ENCODE data around the gene KRTAP4-7.
"Not testable (repeated sequence)": the region's sequence is repeated elsewhere in the genome, so short reads cannot be mapped to it uniquely, and the experiment has no call there.

Gene KRTAP4-7

DNA sequence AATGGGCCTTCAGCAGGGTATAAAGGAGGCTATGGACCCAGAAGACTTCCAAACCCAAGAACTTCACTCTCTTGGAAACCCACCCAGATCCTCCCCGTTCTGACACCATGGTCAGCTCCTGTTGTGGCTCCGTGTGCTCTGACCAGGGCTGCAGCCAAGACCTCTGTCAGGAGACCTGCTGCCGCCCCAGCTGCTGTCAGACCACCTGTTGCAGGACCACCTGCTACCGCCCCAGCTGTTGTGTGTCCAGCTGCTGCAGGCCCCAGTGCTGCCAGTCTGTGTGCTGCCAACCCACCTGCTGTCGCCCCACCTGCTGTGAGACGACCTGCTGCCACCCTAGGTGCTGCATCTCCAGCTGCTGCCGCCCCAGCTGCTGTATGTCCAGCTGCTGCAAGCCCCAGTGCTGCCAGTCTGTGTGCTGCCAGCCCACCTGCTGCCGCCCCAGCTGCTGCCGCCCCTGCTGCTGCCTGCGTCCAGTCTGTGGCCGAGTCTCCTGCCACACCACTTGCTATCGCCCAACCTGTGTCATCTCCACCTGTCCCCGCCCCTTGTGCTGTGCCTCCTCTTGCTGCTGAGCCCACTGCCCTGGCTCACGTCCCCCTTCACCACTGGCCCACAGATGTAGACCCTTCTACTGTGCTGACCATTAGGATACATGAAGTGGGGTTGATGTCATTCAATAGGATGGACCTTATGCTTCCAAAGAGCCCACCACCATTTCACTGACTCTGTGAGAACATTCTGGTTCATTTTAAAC is at the start of gene KRTAP4-7:
TSS of gene KRTAP4-7 (plus strand) at position 51 of the 757 bp plus-strand sequence. CDS start at position 108, 57 bp downstream.
- in situ Hi-C loops (cut with MboI; ENCODE audit: low sequenced_read_pairs): not testable (repeated sequence)

DNA sequence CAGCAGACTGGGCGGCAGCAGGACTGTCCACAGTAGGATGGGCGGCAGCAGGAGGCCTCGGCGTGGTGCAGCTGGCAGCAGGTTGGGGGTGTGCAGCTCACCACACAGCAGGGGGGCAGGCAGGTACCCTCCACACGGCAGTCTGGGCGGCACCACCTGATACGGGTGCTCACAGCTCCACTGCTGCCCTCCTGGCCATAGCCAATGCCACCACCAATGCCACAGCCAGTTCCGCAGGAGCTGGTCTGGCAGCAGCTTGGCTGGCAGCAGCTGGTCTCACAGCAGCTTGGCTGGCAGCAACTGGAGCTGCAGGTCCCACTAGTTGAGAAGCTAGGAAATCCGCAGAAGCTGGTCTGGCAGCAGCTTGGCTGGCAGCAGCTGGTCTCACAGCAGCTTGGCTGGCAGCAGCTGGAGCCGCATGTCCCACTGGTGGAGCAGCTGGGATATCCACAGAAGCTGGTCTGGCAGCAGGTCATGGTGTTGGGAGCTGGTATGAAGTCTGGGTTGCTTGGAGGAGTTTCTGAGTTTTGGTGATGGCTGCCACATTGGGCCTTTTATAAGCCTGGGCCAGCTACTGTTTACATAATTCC is 49.5 kb upstream of the KRTAP4-7 start, which contains the start of gene KRTAP1-3:
TSS of gene KRTAP1-3 (minus strand) at position 529 of the 590 bp plus-strand sequence. CDS start at position 476, 53 bp downstream.
- in situ Hi-C loops (cut with MboI; ENCODE audit: low sequenced_read_pairs): not testable (repeated sequence)

DNA sequence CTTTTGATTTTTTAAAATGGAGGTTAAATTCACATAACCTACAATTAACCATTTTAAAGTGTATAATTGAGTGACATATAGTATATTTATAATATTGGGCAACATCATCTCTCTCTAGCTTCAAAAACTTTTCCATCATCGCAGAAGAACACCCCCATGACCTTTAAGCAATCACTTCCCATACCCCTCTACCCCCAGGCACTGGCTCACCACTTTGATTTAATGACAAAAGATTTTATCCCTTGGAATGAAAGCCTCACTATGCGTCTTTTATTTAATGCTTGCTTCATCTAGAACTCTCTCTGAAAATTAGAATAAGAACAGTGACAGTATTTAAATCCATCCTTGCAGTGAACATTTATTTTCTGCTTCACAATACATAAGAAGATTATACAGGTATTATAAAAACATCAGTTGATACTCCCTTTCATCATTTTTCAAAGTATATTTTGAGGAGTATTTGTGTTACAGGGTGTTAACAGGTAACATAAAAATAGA is 46.0 kb upstream of the KRTAP4-7 start:
- in situ Hi-C loops (cut with MboI; ENCODE audit: low sequenced_read_pairs): no loop called here

DNA sequence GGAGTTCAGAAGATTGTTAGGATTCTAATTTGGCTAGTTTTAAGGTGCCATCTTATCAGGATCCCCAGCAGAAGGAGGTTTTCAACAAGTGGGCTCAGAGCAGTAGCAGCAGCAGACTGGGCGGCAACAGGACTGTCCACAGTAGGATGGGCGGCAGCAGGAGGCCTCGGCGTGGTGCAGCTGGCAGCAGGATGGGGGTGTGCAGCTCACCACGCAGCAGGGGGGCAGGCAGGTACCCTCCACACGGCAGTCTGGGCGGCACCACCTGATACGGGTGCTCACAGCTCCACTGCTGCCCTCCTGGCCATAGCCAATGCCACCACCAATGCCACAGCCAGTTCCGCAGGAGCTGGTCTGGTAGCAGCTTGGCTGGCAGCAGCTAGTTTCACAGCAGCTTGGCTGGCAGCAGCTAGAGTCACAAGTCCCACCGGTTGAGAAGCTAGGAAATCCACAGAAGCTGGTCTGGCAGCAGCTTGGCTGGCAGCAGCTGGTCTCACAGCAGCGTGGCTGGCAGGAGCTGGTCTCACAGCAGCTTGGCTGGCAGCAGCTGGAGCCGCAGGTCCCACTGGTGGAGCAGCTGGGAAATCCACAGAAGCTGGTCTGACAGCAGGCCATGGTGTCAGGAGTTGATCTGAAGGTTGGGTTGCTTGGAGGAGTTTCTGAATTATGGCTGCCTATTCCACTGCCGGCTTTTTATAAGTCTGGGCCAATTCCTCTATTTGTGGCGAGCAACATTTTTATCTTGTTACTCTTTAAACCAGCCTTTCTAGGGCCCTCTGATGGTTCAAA is 43.0 kb upstream of the KRTAP4-7 start, which contains the start of gene KRTAP1-1:
TSS of gene KRTAP1-1 (minus strand) at position 668 of the 789 bp plus-strand sequence. CDS start at position 615, 53 bp downstream.
- in situ Hi-C loops (cut with MboI; ENCODE audit: low sequenced_read_pairs): not testable (repeated sequence)

DNA sequence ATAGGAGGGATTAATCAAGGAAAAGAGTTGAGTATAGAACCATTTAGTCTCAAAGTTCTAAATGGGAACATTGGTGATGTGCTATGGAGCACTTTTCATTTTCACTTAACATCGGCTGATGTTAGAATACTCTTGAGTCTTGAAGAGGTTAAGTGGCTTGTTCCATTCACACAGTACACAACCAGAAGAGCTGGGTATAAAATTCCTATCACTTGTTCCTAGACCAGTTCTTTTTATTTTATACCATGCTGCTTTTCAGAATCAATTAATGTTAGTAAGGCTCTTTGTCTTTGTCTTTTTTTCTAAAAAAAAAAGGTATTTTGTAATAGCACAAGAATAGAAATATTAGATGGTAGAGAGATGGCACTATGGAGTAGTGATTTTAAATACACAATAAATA is 41.0 kb upstream of the KRTAP4-7 start:
- in situ Hi-C loops (cut with MboI; ENCODE audit: low sequenced_read_pairs): no loop called here

DNA sequence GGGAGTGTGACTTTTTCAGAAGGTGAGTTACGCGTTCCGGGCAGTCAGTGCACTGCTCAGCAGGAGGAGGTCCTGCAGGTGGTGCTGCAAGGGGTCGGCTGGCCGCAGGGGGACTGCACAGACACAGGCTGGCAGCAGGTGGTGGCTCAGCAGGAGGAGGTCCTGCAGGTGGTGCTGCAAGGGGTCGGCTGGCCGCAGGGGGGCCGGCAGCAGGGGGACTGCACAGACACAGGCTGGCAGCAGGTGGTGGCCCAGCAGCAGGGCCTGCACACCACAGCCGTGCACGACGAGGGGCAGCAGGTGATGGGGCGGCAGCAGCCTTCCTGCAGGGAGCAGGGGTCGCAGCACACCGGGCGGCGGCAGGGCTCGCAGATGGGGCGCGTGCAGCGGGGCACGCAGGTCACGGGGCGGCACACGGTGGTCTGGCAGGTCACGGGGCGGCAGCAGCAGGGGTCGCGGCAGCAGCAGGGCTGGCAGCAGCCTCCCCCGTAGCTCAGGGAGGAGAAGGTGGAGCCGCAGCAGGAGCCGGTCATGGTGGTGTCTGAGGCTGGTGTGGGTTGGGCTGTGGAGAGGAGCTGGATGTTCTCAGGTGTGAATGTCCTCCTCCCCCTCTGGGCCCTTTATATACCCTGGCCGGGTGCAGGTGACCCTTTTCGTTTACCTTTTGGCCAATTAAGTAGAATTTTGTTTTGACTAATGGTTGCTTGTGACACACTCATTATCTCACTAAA is 37.0 kb upstream of the KRTAP4-7 start, which contains the start of gene KRTAP2-1:
TSS of gene KRTAP2-1 (minus strand) at position 582 of the 731 bp plus-strand sequence. CDS start at position 533, 49 bp downstream.
- in situ Hi-C loops (cut with MboI; ENCODE audit: low sequenced_read_pairs): not testable (repeated sequence)

DNA sequence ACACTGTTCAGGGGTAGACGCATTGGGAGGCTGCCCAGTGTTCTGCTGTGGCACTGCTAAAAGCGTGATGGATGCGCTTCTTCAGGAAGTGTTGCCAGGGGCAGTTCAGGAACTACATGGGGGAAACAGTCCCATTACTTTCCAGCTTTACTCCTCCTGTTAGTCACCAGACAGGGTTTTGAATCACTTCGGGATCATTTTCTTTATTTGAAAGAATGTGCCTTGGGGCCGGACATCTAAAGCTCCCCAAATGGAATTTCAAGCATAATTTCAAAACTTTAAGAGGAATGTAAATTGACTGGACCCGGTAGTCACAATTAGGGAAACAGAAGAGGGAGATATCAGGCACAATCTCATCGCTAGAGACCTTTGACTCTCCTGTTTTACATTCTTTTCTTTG is 35.5 kb upstream of the KRTAP4-7 start:
- in situ Hi-C loops (cut with MboI; ENCODE audit: low sequenced_read_pairs): no loop called here

DNA sequence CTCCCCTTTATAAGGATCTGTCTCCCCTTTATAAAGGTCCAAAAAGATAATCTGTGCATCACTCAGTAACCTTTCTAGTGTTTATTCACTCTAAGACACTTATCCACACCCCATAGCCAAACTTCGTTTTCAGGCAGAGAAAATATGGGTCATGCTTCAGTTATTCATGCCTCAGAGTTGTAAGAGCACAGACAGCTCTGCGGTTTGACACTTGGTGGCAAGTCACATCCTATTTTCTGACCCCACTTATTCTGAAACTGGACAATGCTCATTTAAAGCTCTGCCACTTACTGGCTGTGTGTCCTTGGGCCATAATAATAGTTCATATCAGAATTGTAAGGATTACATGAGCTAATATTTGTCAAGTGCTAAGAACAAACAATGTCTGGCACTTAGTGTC is 34.8 kb upstream of the KRTAP4-7 start:
- in situ Hi-C loops (cut with MboI; ENCODE audit: low sequenced_read_pairs): no loop called here

DNA sequence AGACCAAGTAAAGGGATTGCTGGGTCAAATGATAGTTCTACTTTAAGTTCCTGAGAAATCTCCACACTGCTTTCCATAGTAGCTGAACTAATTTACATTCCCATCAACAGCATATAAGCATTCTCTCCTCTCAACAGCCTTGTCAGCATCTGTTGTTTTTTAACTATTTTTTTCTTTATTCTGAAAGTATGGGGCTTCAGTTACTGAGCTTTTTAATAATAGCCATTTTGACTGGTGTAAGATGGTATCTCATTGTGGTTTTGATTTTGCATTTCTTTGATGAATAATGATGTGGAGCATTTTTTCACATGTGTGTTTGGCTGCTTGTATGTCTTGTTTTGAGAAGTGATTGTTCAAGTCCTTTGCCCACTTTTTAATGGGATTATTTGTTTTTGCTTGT is 31.4 kb upstream of the KRTAP4-7 start:
- in situ Hi-C loops (cut with MboI; ENCODE audit: low sequenced_read_pairs): no loop called here

DNA sequence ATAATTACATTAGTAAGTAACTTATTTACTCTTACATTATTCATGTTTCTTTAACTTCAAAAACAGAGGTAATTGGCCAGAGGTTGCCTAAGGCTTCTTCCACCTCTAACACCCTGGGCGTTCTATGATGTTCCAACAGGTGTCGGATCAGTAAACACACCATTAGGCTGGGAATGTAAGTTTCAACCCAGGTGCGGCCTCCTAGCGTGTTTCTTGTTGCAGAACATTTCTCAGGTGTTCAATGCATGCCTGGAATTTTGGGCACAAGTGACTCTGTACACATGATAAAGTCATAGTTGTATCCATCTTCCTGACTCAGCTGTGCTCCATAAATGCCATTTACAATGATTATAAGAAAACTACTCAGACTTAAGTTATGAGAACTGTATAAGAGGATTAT is 29.9 kb upstream of the KRTAP4-7 start:
- in situ Hi-C loops (cut with MboI; ENCODE audit: low sequenced_read_pairs): no loop called here

DNA sequence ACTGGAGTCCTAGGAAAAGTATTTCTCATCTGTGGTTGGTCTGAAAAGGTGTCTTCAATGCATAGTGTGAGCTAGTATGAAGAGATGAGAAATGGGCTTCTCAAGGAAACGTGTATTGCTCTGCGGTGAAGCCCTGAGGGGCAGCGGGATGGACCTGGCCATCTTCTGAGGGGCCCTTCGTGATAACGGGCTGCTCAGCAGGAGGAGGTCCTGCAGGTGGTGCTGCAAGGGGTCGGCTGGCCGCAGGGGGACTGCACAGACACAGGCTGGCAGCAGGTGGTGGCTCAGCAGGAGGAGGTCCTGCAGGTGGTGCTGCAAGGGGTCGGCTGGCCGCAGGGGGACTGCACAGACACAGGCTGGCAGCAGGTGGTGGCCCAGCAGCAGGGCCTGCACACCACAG is 29.4 kb upstream of the KRTAP4-7 start:
- in situ Hi-C loops (cut with MboI; ENCODE audit: low sequenced_read_pairs): not testable (repeated sequence)

DNA sequence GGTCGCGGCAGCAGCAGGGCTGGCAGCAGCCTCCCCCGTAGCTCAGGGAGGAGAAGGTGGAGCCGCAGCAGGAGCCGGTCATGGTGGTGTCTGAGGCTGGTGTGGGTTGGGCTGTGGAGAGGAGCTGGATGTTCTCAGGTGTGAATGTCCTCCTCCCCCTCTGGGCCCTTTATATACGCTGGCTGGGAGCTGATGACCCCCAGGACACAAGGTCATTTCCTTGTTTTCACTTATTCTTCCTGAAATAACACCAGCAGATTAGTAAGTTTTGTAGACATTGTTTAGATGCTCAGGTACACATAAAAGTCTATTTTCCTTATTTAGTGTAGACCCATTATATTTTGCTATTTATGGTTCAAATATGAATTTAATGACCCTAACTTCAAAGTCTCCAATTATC is 28.8 kb upstream of the KRTAP4-7 start, which contains the start of gene KRTAP2-2:
TSS of gene KRTAP2-2 (minus strand) at position 101 of the 400 bp plus-strand sequence. CDS start at position 82, 19 bp downstream.
- in situ Hi-C loops (cut with MboI; ENCODE audit: low sequenced_read_pairs): not testable (repeated sequence)

DNA sequence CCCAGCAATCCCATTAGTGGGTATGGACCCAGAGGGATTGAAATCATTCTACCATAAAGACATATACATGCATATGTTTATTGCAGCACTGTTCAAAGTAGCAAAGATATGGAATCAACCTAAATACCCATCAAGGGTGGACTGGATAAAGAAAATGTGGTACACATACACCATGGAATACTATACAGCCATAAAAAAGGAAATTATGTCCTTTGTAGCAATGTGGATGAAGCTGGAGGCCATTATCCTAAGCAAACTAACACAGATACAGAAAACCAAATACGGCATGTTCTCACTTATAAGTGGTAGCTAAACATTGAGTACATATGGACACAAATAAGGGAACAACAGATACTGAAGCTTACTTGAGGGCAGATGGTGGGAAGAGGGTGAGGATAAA is 26.4 kb upstream of the KRTAP4-7 start:
- in situ Hi-C loops (cut with MboI; ENCODE audit: low sequenced_read_pairs): no loop called here

DNA sequence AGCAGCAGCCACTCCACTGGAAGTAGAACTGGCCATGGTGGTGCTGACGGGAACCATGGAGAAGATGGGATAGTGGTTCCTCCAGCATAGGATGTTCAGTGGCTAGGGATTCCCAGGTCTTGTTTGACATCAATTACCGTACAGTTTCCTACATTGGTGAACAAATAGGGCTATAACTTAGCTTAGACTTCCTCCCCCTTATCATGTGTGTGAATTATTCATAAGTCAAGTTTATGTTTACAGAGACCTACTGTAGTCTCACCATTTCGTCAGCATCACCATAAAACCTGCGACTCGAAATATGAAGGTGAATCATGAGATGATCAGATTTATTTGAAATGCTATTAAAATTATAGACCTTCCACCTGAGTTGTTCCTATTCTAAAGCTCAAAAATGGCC is 25.2 kb upstream of the KRTAP4-7 start:
- in situ Hi-C loops (cut with MboI; ENCODE audit: low sequenced_read_pairs): no loop called here

DNA sequence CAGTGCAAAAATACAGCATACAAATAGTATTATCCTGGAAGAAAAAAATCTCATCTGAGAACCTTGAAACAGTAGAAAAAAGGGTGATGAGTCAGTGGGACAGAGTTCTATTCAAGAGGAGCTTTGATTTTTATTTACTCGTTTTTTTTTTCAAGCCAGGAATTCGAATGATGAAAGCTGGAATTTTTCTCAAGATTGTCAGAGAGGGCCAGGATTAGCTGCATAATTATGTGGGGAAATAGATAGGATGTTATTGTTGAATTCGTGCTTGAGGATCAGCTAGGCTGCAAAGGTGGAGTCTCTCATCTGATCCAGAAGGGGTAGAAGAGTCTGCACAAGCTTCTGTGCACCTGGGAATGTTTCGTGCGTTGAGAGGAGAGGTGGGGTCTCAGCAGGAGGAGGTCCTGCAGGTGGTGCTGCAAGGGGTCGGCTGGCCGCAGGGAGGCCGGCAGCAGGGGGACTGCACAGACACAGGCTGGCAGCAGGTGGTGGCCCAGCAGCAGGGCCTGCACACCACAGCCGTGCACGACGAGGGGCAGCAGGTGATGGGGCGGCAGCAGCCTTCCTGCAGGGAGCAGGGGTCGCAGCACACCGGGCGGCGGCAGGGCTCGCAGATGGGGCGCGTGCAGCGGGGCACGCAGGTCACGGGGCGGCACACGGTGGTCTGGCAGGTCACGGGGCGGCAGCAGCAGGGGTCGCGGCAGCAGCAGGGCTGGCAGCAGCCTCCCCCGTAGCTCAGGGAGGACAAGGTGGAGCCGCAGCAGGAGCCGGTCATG is 24.5 kb upstream of the KRTAP4-7 start:
- in situ Hi-C loops (cut with MboI; ENCODE audit: low sequenced_read_pairs): not testable (repeated sequence)

DNA sequence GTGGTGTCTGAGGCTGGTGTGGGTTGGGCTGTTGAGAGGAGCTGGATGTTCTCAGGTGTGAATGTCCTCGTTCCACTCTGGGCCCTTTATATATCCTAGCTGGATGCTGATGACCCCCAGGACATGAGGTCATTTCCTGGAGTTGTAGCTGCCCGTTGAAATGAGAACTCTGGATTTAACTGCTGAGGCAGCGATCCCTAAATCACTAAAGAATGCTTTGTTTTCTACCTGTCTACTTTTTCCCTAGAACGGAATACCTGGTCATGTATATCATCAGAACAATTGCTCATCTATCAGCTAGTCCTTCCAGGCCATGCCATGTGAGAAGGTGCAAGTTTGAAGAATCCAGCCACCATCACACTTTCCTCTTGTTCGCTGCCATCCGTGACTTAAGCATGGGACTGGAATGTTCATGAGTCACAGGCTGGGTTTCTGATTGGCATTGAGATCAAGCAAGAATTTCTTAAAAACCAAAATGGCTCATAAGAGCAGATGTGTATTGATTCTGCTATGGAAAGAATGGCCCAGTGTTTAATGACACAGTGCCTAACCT is 23.8 kb upstream of the KRTAP4-7 start, which contains the start of gene KRTAP2-3:
TSS of gene KRTAP2-3 (minus strand) at position 63 of the 553 bp plus-strand sequence. CDS start 64 bp downstream, outside the sequence.
- in situ Hi-C loops (cut with MboI; ENCODE audit: low sequenced_read_pairs): no loop called here

DNA sequence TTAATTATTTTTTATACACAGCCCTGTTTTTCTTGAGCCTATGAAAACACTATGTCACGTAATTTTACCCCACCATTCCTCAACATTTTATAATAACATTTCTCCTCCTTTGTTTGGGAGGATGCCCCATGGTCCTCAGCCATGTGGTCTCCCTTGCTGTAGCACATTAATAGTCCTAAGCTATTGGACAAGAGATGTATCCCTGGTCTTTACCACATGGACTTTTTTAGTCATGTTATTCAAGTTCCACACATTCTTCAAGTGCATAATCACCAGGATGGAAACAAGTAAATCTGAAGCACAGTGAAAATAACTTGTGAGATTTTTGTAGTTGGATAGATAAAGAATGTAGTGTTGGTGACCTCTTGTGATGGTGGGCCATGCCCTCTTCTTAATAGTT is 22.0 kb upstream of the KRTAP4-7 start:
- in situ Hi-C loops (cut with MboI; ENCODE audit: low sequenced_read_pairs): no loop called here

DNA sequence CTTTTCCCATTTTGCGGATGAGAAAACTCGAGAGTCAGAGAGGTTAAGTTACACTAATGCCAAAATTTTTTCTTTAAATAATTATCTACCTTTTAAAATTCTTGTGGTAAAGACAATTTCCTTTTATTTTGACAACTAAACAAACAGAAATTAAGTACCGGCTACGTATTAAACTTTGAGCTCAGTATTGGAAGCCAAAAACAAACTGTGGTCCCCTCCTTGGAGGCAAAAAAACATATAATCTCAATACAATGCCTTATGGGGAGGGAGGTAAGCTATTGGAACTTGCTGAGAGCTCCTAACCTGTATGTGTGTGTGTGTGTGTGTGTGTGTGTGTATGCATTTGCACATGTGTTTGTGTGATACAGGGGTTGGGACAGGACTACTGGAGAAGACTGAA is 20.5 kb upstream of the KRTAP4-7 start:
- in situ Hi-C loops (cut with MboI; ENCODE audit: low sequenced_read_pairs): no loop called here

DNA sequence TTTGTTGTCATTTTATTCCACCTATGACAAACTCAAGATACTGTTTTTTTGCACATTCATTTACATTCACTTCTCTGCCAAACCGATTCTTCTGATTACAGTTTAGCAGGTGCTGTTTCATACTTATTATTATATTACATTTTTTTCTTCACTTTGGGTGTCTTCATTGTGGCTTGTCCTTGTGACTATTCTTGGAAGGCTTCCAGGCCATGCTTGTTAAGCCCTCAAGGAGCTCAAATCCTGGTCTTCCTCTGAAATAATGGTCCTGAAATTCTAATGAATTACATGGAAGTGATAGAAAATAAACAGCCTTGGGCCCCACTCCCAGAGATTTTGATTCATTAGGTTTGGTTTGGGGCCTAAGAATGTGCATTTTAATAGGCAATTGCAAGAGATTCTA is 19.6 kb upstream of the KRTAP4-7 start:
- in situ Hi-C loops (cut with MboI; ENCODE audit: low sequenced_read_pairs): no loop called here
